ENCODE measurements around the gene PIN1.

GRCh38 chr19:9891609-9892373 is 56.7 kb downstream of the PIN1 start:
- no peak for TF ChIP-seq CTCF (IDR thresholded peaks at IDR 0.05)
- TF ChIP-seq POLR2A (IDR thresholded peaks at IDR 0.05), result no peak
